HL-60 (cell line): ENCODE results near the gene RBMS3.

ENCODE experiments used
- DNase-seq, 2 experiments: peaks; one replicate each; pipeline ENCODE4 v3.0.0-alpha.2; 2010 to 2020; ENCODE audit warnings: low read depth in 1 of 2, low spot score in 1 of 2
- H3K27ac ChIP-seq: fragments of 250-450 bp; sonication (Bioruptor Pico); replicated peaks from 2 replicates; pipeline ENCODE4 v1.5.1; 2020; ENCODE audit warnings: mild to moderate bottlenecking, moderate library complexity
- H3K27me3 ChIP-seq: fragments of 250-450 bp; sonication (Bioruptor Pico); 2 replicates; pipeline ENCODE4 v1.5.1; 2021; ENCODE audit warnings: mild to moderate bottlenecking, moderate library complexity; ENCODE audit not compliant: insufficient read depth, poor library complexity, severe bottlenecking
- H3K4me3 ChIP-seq: replicated peaks from 2 replicates; pipeline ENCODE4 v1.5.1; 2011; ENCODE audit warnings: mild to moderate bottlenecking, control low read depth, low read length; ENCODE audit not compliant: insufficient read depth
- CTCF ChIP-seq: IDR thresholded peaks from one replicate; pipeline ENCODE4 v1.5.1; 2011; ENCODE audit warnings: low read length, control low read depth, inconsistent platforms; ENCODE audit not compliant: insufficient read depth
- GABPA ChIP-seq: IDR thresholded peaks from 2 replicates; pipeline ENCODE4 v1.6.1; 2012; ENCODE audit warnings: low read depth
- POLR2AphosphoS5 ChIP-seq: IDR thresholded peaks from 2 replicates; pipeline ENCODE4 v1.6.1; 2012; ENCODE audit warnings: low read depth
- REST ChIP-seq: IDR thresholded peaks from 2 replicates; pipeline ENCODE4 v1.6.1; 2012; ENCODE audit warnings: low read depth; ENCODE audit not compliant: insufficient replicate concordance
- SPI1 ChIP-seq: IDR thresholded peaks from 2 replicates; pipeline ENCODE4 v1.6.1; 2012; ENCODE audit warnings: low read depth, mild to moderate bottlenecking, borderline replicate concordance

Gene RBMS3

GRCh38 chr3:29503314-29503713 is 222.4 kb downstream of the RBMS3 start:
- no peak for DNase-seq
- no peak for TF ChIP-seq REST
- TF ChIP-seq POLR2AphosphoS5, result no peak

GRCh38 chr3:29503958-29504357 is 223.1 kb downstream of the RBMS3 start:
- no peak overlapping the region for H3K4me3 ChIP-seq
- H3K27ac ChIP-seq, result no peak overlapping the region
- DNase-seq, result no peak
- H3K27me3 ChIP-seq, result no peaks in the 10 kb centered on the region
- no peak for TF ChIP-seq REST
- TF ChIP-seq POLR2AphosphoS5, result no peak
- no peak for TF ChIP-seq GABPA

More at GRCh38 chr3:29503314-29503713, 222.4 kb downstream of the RBMS3 start:
- H3K27ac ChIP-seq, result no peak overlapping the region
- H3K4me3 ChIP-seq, result no peak overlapping the region
- no peaks in the 10 kb centered on the region for H3K27me3 ChIP-seq

- TF ChIP-seq GABPA (no peak), REST (no peak), CTCF (no peak)
These were observed 225.6 kb downstream of the RBMS3 start for GRCh38 chr3:29506502-29506901.

GRCh38 chr3:29511701-29512100 is 230.8 kb downstream of the RBMS3 start:
- Histone ChIP-seq H3K4me3 (no peak overlapping the region), H3K27me3 (no peaks in the 10 kb centered on the region)

More at GRCh38 chr3:29506502-29506901, 225.6 kb downstream of the RBMS3 start:
- no peak for DNase-seq
- Histone ChIP-seq H3K27ac (no peak overlapping the region), H3K27me3 (no peaks in the 10 kb centered on the region), H3K4me3 (no peak overlapping the region)

More at GRCh38 chr3:29511701-29512100, 230.8 kb downstream of the RBMS3 start:
- TF ChIP-seq REST, result no peak
- TF ChIP-seq SPI1, result no peak
- no peak for TF ChIP-seq GABPA
- no peak for TF ChIP-seq POLR2AphosphoS5
- no peak for TF ChIP-seq CTCF
- DNase-seq, result no peak
- no peak overlapping the region for H3K27ac ChIP-seq
